ENCODE measurements around the gene TPTE. TPM values are rescaled to one million over a fixed set of nuclear protein-coding genes. Genes with fewer than 3 reads are reported as not detected.

The TPTE gene
- total RNA-seq = not detected in 2 replicates

GRCh38 chr21:10521091-10521598, at the start of gene TPTE:
TSS of gene TPTE (plus strand) at chr21:10521583. CDS start at chr21:10538724, 17,141 bp downstream.

